ENCODE data around the gene ADGRL2.
"Not testable (repeated sequence)": the region's sequence is repeated elsewhere in the genome, so short reads cannot be mapped to it uniquely, and the experiment has no call there.

Gene ADGRL2

DNA sequence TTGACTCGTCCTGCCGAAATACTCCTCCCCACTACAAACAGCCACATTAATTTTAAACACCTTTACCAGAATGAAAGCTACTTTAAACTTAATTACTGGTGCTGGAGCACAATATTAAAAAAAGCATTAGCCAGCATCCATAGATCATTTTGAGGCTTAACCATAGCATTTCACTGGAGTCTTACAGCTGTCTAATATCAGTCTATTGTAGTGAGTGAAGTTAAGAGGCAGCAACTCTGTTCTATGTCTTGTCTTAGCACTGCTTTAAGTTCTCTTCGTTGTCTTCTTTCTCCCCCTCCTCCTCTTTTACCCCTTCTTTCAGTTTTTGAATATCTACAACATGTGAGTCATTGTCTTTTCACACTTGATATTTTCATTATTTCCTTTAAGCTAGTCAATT lies 49.3 kb downstream of the ADGRL2 start:
- no peak for DNase-seq

DNA sequence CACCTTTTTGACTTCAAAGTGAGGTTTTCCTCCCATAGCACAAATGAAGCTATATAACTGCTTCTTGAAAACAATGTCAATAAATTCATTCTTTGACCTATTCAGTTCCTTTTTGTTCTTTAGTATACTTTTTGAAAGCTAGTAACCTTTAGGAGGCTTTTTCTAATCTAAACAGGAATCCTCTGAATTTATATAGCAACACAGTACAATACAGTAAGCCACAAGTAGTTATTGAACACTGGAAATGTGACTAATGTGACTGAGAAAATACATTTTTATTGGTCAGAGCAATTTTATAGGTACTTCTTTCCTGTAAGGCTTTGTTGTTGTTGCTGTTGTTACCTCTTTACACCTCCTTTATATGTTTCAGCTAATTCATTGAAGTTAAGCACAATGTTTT lies 49.8 kb downstream of the ADGRL2 start:
- no peak for DNase-seq

DNA sequence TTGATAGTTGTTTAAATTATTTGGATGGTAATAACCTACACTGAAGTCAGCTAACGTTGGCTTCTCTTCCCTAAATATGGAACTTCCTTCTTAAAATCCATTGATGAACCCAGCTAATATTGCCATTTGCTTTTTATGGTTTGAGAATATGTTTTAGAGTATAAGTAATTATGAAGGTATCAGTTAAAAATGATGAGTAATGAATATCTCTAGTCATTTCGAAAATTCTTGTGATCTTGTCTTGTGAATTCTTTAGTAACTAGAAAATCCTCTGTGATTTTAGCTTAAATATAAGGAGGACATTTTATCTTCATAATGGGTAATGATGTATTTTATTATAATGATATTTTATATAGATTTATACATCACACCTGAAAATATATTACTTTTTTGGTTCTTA lies 50.5 kb downstream of the ADGRL2 start:
- no peak for DNase-seq

DNA sequence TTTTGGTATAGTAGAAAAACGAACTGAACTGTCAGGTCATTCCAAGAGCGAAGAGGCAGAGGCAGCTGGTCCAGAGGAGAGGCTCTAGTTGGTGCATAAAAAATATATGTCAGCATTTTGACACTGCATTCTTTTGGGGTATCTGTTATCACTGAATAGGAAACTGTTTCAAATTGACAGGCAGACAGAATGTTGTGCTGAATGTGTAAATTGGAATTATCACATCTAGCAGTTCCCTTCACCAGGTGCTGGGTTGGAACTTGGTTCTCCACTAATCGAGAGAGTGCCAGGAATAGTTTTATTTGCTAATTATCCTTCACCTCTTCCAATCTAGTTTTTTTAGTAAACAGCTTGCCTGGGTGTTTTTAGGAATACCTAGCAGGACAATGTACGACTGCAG lies 52.2 kb downstream of the ADGRL2 start:
- no peak for DNase-seq

DNA sequence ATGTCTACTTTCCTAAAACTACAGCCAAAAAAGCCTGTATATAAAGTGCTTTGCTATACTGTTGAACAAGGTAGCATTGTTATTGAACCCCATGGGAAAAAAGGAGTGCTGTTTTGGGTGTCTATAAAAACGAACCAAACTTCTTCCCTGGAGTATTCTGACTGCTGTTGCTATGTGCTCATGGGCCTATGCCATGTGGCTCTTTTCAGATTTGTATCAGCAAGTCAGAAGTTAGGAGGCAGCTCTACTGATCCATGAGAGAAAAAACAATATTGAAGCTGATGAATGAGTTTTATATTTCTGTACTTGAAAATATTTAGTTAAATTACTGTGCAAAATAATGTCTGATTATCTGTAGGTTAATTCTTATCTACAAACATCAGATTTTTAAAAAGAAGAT lies 66.5 kb downstream of the ADGRL2 start:
- DNase-seq, result no peak

DNA sequence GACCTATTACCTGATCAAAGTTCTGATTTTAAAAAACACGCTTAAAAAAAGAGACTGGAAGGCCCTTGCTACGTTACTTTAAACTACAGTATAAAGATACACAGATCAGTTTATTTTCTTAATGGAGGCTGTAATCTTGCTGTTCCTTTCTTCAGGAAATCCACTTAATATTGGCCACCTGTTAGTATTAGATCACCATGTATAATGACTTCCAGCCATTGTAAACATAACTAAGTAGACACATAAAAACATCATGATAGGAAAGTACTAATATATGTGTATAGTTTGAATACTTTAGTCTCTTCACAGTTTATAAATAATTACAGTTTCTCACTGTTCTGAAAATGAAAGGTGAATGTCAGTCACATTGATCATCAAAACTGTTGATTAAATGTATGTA lies 68.6 kb downstream of the ADGRL2 start:
- DNase-seq, result no peak

DNA sequence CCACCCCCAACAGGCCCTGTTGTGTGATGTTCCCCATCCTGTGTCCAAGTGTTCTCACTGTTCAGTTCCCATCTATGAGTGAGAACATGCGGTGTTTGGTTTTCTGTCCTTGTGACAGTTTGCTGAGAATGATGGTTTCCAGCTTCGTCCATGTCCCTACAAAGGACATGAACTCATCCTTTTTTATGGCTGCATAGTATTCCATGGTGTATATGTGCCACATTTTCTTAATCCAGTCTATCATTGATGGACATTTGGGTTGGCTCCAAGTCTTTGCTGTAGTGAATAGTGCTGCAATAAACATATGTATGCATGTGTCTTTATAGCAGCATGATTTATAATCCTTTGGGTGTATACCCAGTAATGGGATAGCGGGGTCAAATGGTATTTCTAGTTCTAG lies 70.4 kb downstream of the ADGRL2 start:
- not testable (repeated sequence) for DNase-seq

DNA sequence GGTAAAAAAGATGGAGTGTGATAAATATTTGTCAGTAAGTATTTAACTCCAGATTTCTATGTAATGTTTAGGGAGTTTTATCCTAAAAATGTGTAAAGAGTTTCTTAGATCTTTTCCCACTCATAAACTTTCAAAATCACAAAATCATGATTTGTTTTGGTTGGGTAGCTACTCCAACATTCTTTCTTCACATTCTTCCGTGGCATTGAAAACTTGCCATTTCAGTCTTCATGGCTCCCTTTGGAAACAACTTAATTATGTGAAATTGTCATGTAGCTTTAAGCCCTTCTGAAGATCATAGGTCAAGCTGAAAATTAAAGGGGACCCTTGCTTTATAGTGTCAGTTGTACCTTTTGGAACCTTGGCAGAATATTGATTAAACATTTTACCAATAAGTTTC lies 73.2 kb downstream of the ADGRL2 start:
- DNase-seq, result no peak

DNA sequence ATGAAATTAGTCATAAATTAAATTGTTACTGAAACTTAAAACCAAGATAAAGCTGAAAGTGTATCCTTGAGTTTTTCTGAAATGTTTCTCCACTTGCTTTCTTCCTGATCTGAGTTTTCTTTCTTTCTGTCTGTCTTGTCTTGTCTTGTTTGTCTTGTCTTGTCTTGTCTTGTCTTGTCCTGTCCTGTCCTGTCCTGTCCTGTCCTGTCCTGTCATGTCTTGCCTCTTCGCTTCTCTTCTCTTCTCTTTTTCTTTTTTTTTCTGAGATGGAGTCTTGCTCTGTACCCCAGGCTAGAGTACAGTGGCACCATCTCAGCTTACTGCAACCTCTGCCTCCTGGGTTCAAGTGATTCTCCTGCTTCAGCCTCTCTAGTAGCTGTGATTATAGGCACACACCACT lies 73.7 kb downstream of the ADGRL2 start:
- no peak for DNase-seq

DNA sequence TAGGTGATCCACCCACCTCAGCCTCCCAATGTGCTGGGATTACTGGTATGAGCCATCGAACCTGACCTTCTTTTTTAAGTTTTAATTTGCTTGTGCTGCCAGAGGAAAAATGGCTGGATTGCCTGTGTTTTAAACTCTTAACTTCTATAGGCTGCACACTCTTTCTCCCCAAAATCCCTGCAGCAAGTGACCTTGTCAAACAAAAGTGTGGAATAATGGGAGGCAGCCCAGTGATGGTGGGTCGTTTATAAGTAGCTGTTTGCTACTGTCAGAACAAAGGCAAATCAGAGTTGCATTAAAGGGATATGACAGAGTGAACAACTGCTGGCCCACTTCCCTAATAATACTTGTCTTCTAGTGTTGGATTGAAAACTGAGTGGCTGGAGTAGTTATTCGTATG lies 74.2 kb downstream of the ADGRL2 start:
- no peak for DNase-seq

DNA sequence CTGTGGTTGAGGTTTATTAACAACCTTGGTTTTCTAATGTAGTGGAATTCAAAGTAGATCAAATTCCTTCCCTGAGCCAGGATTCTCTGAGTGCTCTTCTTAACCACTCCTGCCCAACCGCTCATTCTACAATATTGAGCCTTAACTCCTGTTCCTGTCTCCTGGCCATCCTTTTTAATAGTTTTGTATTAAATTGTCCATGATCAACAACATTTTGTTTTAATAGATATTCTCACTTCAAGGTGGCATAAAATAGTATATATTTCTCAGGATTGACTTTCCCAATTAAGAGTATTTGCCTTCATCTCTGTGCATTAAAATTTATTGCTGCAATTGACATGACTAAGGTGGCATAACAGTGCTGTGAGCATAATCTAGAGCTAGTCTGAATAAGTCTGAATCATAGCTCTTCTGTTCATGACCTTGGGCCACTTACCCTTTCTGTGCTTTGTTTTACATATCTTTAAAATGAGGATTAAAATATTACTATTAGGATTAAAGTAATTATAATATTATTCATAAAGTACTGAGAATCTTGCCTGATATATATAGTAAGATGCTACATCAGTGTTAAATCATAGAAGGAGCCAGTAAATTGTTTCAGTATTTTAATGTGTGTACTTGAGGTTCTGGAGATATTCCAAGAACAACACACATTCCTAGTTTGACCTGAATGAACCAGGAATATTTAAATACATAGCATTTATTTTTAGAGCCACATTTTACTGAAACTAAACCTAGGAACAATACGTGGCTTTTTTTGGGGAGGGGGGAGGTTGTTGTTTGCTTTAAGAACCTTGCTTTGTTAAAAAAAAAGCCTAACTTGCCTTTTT lies 76.4 kb downstream of the ADGRL2 start:
- DNase-seq, result no peak

DNA sequence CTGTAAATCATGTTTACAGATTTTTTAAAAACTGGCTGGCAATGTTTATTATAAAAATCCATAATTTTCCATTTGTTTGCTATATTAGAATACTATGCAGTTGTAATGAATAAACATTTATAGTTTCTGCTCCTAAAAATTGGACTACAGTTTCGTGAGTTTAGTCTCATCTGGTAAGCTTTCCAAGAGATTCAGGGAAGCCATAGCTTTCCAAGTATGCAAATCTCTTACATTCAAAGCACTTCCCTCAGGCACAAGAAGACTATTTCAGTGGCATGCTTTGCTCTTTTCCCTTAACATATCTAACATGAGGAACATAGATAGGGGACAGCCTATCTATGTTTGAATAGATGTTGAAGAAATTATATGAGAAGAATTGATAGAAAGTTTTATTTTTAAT lies 77.2 kb downstream of the ADGRL2 start:
- DNase-seq, result no peak

DNA sequence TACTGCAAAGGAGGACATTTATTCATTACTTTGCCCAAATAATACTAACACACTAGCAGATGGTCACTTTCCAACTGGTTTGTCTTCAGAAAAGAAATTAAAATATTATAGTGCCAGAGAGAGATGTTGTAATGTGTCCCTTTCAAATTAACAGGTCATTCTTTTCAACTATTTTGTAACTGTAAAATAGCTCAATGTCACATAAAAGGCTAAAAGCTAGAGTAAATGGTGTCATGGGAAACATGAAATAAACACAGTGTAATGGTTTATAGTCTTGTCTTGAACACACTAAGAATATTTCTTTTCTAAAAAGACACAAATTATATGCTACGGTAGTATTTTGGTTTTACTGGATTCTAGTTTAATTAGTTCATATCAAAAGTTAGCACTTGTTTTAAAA lies 77.8 kb downstream of the ADGRL2 start:
- DNase-seq, result no peak

DNA sequence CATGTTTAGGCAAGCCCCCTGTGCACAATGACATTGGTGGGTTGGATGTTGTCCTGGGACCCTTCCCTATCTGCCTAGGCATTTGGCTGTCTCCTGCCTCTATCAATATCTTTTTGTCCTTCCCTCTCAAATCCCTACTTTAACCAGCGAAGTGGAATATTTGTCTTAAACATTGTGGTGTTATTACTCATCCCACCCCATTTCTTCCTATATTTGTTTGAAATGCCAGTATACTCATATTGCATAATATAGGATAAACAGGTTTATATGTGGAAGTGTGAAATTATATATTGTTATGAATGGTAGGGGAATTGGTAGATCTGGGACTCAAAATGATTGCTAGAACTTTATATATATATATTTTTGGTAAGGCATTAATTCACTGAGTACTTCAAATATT lies 80.0 kb downstream of the ADGRL2 start:
- no peak for DNase-seq

DNA sequence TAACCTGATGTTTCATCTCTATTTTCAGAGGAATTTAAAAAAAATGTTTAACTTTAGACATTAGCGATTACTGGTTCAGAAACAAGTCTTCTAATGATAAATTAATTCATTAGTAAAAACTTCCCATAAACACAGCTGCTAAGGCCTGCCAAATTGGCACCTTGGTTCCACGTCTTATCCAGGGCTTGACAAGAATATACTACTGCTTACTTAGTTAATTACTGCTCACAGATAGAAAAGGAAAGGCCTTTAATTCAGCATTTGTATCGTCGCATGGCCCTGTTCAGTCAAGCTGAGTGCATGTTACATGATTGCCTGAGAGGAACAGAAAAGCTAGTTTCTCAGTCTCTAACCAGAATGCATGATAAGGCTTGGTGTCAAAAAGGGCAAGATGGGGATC lies 84.6 kb downstream of the ADGRL2 start:
- no peak for DNase-seq

DNA sequence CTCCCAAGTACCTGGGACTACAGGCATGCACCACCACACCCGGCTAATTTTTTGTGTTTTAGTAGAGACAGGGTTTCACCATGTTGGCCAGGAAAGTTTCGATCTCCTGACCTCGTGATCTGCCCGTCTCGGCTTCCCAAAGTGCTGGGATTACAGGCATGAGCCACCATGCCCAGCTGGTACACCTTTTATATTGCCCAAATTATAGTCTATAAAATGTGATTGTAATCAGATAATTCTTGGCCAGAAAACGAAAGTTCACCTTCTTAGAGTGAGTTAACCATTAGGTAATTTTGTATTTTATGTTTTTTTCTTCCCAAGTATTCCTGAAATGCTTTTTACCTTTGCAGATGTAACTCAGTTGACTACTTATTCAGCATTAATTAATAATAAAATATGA lies 85.6 kb downstream of the ADGRL2 start:
- not testable (repeated sequence) for DNase-seq

DNA sequence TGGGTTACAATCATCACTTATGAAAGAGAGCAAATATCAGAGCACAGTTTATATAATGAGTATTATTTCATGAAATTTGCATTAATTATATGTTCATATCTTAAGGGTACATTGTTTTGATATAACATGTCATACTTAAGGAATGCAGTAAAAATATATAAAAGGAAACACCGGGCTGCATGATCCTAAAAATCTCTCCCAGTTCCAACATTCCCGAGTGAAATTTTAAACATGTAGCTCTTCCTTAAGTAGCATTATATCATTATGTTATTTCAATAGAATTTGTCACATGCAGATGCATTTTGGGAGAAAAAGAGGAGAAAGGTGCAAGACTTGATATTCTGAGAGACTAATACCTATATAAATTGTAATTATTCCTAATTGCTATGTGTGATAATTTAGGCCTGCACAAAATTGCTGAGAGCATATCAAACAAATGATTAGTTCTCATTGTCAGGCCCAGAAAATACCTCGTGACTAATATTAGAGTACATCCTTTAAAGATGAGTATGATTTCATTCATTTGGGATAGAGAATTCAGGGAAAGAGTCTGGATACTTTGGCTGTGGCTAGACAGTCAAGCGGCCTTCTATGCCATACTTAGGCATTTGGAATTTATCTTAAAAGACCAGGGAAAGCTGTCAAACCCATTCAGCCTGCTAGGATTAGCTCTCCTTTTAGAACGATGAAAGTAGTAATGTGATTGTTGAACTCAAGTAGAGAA lies 86.8 kb downstream of the ADGRL2 start:
- DNase-seq, result no peak

DNA sequence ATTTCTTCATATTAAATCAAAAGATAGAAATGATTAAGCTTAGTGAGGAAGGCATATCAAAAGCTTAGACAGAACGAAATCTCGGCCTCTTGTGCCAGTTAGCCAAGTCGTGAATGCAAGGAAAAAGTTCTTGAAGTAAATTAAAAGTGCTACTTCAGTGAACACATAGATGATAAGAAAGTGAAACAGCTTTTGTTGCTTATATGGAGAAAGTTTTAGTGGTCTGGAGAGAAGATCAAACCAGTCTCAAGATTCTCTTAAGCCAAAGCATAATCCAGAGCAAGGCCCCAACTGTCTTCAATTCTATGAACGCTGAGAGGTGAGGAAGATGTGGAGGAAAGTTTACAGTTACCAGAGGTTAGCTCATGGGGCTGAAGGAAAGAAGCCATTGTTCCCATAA lies 88.4 kb downstream of the ADGRL2 start:
- DNase-seq, result no peak

DNA sequence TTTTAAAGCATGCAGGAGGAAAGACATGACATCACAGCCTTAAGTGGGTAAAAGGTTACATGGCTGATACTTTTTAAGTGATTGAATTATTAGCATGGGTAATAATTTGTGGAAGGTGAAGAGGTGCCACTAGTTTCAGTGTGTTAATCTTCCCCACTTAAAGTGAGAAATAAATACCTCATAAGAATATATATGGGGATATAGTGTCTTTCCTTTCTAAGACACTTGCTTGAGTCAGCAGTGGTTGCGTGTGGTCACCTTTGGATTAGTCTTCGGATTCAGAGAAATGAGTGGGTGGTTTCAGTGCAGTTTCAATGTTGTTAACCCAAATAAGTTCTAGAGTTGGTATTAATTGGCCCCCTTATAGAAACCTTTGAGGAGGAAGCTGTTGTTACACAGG lies 94.1 kb downstream of the ADGRL2 start:
- no peak for DNase-seq

DNA sequence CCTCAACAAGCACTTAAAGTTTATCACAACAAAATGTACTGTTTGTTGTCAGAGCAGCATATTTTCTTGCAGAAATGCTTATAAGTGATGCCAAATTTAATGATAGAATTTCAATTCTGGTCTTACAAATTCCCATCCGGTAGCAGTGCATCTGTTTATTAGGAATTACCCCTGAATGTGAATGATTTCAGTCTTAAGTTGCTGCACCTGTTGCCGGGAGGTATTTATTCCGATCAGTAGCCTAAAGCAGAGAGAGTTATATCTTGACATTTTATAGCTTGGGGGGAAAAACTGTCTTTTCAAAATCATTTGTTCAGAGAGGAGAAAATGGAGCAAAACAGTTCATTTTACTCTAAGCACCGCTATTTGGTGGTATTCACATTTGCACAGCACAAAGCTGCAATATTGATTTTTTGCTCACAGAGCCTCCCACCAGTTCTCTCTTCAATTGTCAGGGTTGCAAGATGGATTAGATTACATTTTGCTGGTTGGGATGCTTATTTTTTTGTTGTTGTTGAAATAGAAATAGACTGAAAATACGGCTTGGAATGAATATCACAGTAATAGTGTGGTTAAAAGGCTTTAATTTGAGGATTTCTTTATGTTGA lies 98.6 kb downstream of the ADGRL2 start:
- no peak for DNase-seq

DNA sequence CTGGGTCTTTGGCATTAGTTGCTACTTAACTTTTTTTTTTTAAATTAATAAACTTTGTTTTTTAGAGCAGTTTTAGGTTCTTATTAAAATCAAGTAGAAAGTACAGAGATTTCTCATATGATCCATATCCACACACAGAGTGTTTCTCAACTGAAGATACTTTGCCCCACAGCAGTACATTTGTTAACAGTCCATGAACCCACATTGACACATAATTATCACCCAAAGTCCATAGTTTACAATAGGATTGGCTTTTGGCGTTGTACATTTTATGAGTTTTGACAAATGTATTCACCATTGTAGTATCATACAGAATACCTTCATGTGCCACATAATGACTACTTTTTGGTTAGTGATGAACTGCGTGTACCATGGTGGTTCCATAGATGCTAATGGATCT lies 106.8 kb downstream of the ADGRL2 start:
- DNase-seq, result no peak

DNA sequence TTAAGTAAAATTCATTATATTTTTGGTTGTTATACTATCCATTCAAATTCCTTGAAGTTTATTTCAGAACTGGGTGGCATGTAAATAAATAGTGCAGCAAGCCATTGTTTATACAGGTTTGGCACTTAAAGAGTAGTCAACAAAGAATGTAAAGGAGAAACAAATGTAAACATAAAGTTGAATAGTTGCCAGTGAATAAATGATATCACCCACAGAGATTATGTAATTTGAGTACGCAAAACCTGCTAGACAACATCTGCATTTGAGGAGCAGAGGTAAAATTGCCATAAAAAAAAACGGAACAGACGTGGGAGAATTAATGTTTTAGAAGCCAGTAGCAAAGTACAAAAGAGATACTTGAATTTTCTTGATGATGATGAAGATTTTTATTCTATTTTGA lies 111.6 kb downstream of the ADGRL2 start:
- no peak for DNase-seq

DNA sequence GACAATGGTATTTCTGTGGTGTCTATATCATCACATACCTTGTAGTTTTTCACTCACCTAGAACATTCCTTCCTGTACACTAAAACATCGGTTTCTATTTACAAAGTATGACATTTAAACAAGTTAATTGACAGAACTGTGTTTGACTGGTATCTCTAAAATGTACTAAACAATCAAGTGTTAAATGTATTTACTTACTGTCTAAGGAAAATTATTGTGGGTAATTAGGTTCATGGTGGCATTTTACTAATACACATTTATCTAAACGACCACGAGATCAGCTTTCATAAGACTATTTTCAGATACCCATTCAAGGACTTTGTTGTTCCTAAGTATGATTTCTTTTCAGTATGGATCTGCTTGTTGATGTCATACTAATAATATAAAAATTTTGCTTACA lies 115.2 kb downstream of the ADGRL2 start:
- no peak for DNase-seq

DNA sequence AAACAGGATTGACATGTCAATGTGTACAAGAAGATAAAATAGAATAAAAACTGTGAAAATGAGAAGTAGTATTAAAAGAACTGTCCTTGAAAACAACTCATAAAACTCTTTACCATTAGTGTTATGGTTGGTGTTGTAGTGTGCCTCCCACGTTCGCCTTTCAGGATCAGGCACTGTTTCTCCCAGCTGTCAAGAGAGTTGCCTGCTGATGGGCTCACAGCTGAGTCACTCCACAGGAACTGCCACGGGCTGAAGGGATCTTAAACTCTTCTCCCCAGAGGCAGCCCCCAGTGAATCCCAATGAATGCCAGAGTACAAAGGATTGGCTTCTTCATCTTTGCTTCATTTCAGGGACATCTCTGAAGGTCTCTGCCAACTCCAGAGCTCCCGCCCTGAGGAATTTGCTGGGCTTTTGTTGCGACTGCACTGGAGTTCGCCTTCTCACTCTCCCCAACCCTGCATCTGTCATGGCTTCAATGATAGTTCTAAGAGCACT lies 119.6 kb downstream of the ADGRL2 start:
- DNase-seq, result peak; percentile 5
